Psoas muscle (tissue), 8 donors: ENCODE data around the gene C2. TPM values are rescaled to one million over a fixed set of nuclear protein-coding genes. Genes with fewer than 3 reads are reported as not detected.
"Not testable (repeated sequence)": the region's sequence is repeated elsewhere in the genome, so short reads cannot be mapped to it uniquely, and the experiment has no call there.

ENCODE experiments used
- ATAC-seq, 4 donors: fragments of 200-7000 bp; cut with Tn5 transposase; one replicate each; pipeline ENCODE4 v1.9.1; 2020; ENCODE audit warnings: moderate library complexity in 3 of 4, mild to moderate bottlenecking in 2 of 4
- DNase-seq, 2 donors: peaks; one replicate each; pipeline ENCODE4 v3.0.0-alpha.2; 2020
- H3K27ac ChIP-seq: fragments of 200-600 bp; one replicate; pipeline ENCODE4 v1.8.0; 2022
- H3K27me3 ChIP-seq, 3 donors: fragments of 200-600 bp in 1 of 3; one replicate each; pipeline versions ENCODE4 v1.6.1 to v1.8.0; 2013 to 2022; ENCODE audit warnings: low read length in 2 of 3, mild to moderate bottlenecking in 2 of 3, moderate library complexity in 1 of 3; ENCODE audit not compliant: insufficient read depth in 3 of 3
- H3K36me3 ChIP-seq, 2 donors: fragments of 200-600 bp in 1 of 2; one replicate each; pipeline versions ENCODE4 v1.6.1 to v1.8.0; 2013 to 2022; ENCODE audit warnings: low read depth in 1 of 2, mild to moderate bottlenecking in 1 of 2, moderate library complexity in 1 of 2; ENCODE audit not compliant: insufficient read depth in 1 of 2
- H3K4me1 ChIP-seq: fragments of 200-600 bp; one replicate; pipeline ENCODE4 v1.8.0; 2022
- H3K4me3 ChIP-seq: fragments of 200-600 bp; one replicate; pipeline ENCODE4 v1.8.0; 2022; ENCODE audit warnings: mild to moderate bottlenecking
- H3K9me3 ChIP-seq: fragments of 200-600 bp; one replicate; pipeline ENCODE4 v1.8.0; 2022
- CTCF ChIP-seq: fragments of 200-600 bp; IDR thresholded peaks from one replicate; pipeline ENCODE4 v1.8.0; 2022; ENCODE audit warnings: antibody characterized with exemption
- WGBS, 3 donors: extraction: QIAGEN DNeasy Blood & Tissue Kit; methylation state at CpG; one replicate each; pipeline versions ENCODE4 v1.1.6 to v1.1.7; 2013; 5-methylcytosine and 5-hydroxymethylcytosine counted together
- intact Hi-C, 2 donors: fragments of 100-400 bp; cut with DNase I; formaldehyde crosslinking; loops; one replicate each; pipeline versions ENCODE4 v1.11.0 to v1.14.2; 2022
- polyA plus RNA-seq, 3 donors: library from polyadenylated mRNA; stranded (reverse); fragments of 200-250 nt; gene quantifications; one replicate each; pipeline ENCODE4 v1.2.3, GENCODE V29; 2013
- total RNA-seq, 4 donors: library from RNA; stranded (reverse); fragmentation: NEBNext Ultra II Directional in 2 of 4; extraction: Animal tissue kit (Norgen Biotek cat#: 25700) in 2 of 4; gene quantifications; one replicate each; pipeline versions ENCODE4 v1.2.1 to v1.2.4, GENCODE V29; 2021 to 2023
- donor health status: healthy with polysubstance abuse.
- donor health status: DM: no; HTN: no; CAD: no; lungs with moderate emphysema.
- donor health status: Bipolar disorder and iron deficiency.
- donor health status: healthy.
- donor health status: DM: yes; HTN: yes; CAD: no.
- donor health status: DM: no; HTN: no; CAD: no.
- donor health status: DM: no; HTN: no; CAD: no.
- donor health status: DM: yes; HTN: yes; CAD: no.

Gene C2
- total and polyA plus RNA-seq, 7 donors = 0.77 to 5.5 (median 1.5) TPM

- intact Hi-C loops = no loop called here
- Histone ChIP-seq H3K4me1 (peaks cover 19% of the 10 kb centered on the region), H3K9me3 (no peaks in the 10 kb centered on the region), H3K27me3 (no peaks in the 10 kb centered on the region), H3K4me3 (peak overlapping the region; percentile 95), H3K27ac (peak overlapping the region; percentile 96), H3K36me3 (peaks cover 0 to 48% of the 10 kb centered on the region in 2 donors)
- no peak for DNase-seq
- WGBS, 3 donors = 16 to 21% (median 19%) methylated on average over 28 to 29 of the region's 29 CpGs
- ATAC-seq = peak; percentile 0 to 36 (median 18)
- no peak for TF ChIP-seq CTCF
These were observed 43.9 kb downstream of the C2 start for GRCh38 chr6:31971279-31971992.

DNA sequence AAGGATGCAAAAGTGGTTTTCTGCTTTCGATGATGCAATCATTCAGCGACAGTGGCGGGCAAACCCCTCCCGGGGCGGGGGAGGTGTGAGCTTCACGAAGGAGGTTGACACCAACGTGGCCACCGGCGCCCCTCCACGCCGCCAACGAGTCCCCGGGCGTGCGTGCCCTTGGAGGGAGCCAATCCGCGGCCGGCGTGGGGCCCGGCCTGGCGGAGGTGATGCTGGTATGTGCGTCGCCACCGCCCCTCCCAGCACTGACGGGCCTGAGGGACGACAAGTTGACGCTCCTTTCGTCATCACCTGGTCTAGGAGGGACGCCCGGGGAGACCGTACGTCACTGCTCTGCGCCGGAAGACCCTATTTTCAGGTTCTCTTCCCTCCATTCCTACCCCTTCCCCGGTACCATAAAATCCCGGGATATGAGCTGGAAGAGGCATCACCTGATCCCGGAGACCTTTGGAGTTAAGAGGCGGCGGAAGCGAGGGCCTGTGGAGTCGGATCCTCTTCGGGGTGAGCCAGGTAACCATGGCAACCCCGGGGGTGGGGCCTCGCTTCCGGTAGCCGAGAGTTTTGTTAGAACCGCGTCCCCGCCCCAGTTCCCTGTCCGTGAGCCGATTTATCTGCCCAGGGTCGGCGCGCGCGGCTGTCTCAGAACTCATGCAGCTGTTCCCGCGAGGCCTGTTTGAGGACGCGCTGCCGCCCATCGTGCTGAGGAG is 44.6 kb downstream of the C2 start, which contains the start of gene DXO:
Gene DXO, minus strand, starts transcription at position 146 of the 716 bp plus-strand sequence. CDS start 463 bp downstream, outside the sequence.
- peaks cover 0 to 40% of the 10 kb centered on the region in 2 donors for H3K36me3 ChIP-seq
- intact Hi-C loops = no loop called here
- peak; percentile 95 to 96 (median 96) for ATAC-seq

GRCh38 chr6:31972709-31973350 is 45.3 kb downstream of the C2 start:
- ATAC-seq (no peak), DNase-seq (no peak)
- Histone ChIP-seq H3K27ac (peak overlapping the region; percentile 96), H3K4me1 (peaks cover 19% of the 10 kb centered on the region), H3K27me3 (no peaks in the 10 kb centered on the region), H3K4me3 (peak overlapping the region; percentile 95), H3K36me3 (peaks cover 0 to 34% of the 10 kb centered on the region in 2 donors), H3K9me3 (no peaks in the 10 kb centered on the region)
- TF ChIP-seq CTCF = no peak
- WGBS, 3 donors = 4 to 6% (median 4%) methylated on average over 19 of the region's 19 CpGs
- intact Hi-C loops = no loop called here

More for the DNA sequence above, 44.6 kb downstream of the C2 start, which contains the start of gene DXO:
- WGBS, 3 donors = 0% methylated on average over 60 to 62 of the region's 62 CpGs
- peak within 1 kb of the TSS; percentile 95 for H3K4me3 ChIP-seq
- peaks cover 19% of the 10 kb centered on the region for H3K4me1 ChIP-seq
- H3K9me3 ChIP-seq = no peaks in the 10 kb centered on the region
- peak; percentile 96 to 97 for DNase-seq
- H3K27me3 ChIP-seq = no peaks in the 10 kb centered on the region
- H3K27ac ChIP-seq = peak within 1 kb of the TSS; percentile 96
- TF ChIP-seq CTCF = no peak

DNA sequence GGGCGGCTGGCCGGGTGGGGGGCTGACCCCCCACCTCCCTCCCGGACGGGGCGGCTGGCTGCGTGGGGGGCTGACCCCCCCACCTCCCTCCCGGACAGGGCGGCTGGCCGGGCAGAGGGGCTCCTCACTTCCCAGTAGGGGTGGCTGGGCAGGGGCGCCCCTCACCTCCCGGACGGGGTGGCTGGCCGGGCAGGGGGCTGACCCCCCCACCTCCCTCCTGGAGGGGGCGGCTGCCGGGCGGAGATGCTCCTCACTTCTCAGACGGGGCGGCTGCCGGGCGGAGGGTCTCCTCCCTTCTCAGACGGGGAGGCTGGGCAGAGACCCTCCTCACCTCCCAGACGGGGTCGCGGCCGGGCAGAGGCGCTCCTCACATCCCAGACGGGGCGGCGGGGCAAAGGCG is 48.5 kb downstream of the C2 start:
- not testable (repeated sequence) for ATAC-seq, H3K4me3 ChIP-seq
- WGBS, 3 donors = 90 to 98% (median 97%) methylated on average over 5 to 28 of the region's 30 CpGs

More for the DNA sequence above, 48.5 kb downstream of the C2 start:
- H3K27ac ChIP-seq, intact Hi-C loops, H3K27me3 ChIP-seq, H3K9me3 ChIP-seq: not testable (repeated sequence)
- peak in 1 of 2 donors; percentile 47 for DNase-seq
- H3K4me1 ChIP-seq = peaks cover 14% of the 10 kb centered on the region
- H3K36me3 ChIP-seq = peaks cover 0 to 21% of the 10 kb centered on the region in 2 donors
